IMR-90 (cell line): ENCODE results near the gene ACVR2B.

Experiments
- CTCF ChIP-seq: conservative IDR thresholded peaks from 2 replicates; pipeline ENCODE4 v1.5.1; 2012; ENCODE audit warnings: mild to moderate bottlenecking, low read depth, low read length, improper control_type of control experiment
- MXI1 ChIP-seq: IDR thresholded peaks from 2 replicates; pipeline ENCODE4 v1.6.1; 2012; ENCODE audit warnings: low read depth, mild to moderate bottlenecking, low read length, moderate library complexity, borderline replicate concordance
- RCOR1 ChIP-seq: IDR thresholded peaks from 2 replicates; pipeline ENCODE4 v1.6.1; 2012; ENCODE audit warnings: mild to moderate bottlenecking, low read length, improper control_type of control experiment; ENCODE audit not compliant: insufficient replicate concordance

GRCh38 chr3:38457111-38458003 is 3.7 kb downstream of the ACVR2B start:
- no peak for TF ChIP-seq CTCF
- TF ChIP-seq MXI1 = no peak
- no peak for TF ChIP-seq RCOR1
